H9 (cell line): ENCODE results near the gene NTSR2. TPM values are rescaled to one million over a fixed set of nuclear protein-coding genes. Genes with fewer than 3 reads are reported as not detected.

Experiments
- DNase-seq: peaks from one replicate; pipeline ENCODE4 v3.0.0-alpha.2; 2017
- H2AFZ ChIP-seq: one replicate; pipeline ENCODE4 v1.6.1; 2013; ENCODE audit warnings: mild to moderate bottlenecking, low read length, control low read depth, moderate library complexity
- H2AK5ac ChIP-seq: 2 replicates; pipeline ENCODE4 v1.6.1; 2013; ENCODE audit warnings: low read length, control low read depth, mixed read lengths; ENCODE audit not compliant: insufficient read length
- H2BK120ac ChIP-seq: one replicate; pipeline ENCODE4 v1.6.1; 2013; ENCODE audit warnings: low read depth, mild to moderate bottlenecking, low read length, control low read depth, inconsistent platforms; ENCODE audit not compliant: poor library complexity, severe bottlenecking
- H2BK12ac ChIP-seq: 2 replicates; pipeline ENCODE4 v1.6.1; 2013; ENCODE audit warnings: low read length, control low read depth, mixed read lengths, low read depth; ENCODE audit not compliant: insufficient read length
- H2BK15ac ChIP-seq: 2 replicates; pipeline ENCODE4 v1.6.1; 2013; ENCODE audit warnings: low read depth, low read length, control low read depth
- H2BK20ac ChIP-seq: one replicate; pipeline ENCODE4 v1.6.1; 2013; ENCODE audit warnings: low read depth, mild to moderate bottlenecking, low read length, control low read depth, inconsistent platforms; ENCODE audit not compliant: poor library complexity, severe bottlenecking
- H2BK5ac ChIP-seq: 2 replicates; pipeline ENCODE4 v1.6.1; 2013; ENCODE audit warnings: low read length, control low read depth, mixed read lengths; ENCODE audit not compliant: insufficient read length
- H3K14ac ChIP-seq: 2 replicates; pipeline ENCODE4 v1.6.1; 2013; ENCODE audit warnings: low read length, control low read depth; ENCODE audit not compliant: insufficient read depth
- H3K18ac ChIP-seq: 2 replicates; pipeline ENCODE4 v1.6.1; 2013; ENCODE audit warnings: low read depth, mild to moderate bottlenecking, mixed read lengths, low read length, control low read depth; ENCODE audit not compliant: insufficient read length
- H3K23ac ChIP-seq: 2 replicates; pipeline ENCODE4 v1.6.1; 2013; ENCODE audit warnings: low read length, control low read depth, mixed read lengths, low read depth; ENCODE audit not compliant: insufficient read length
- H3K23me2 ChIP-seq: 2 replicates; pipeline ENCODE4 v1.6.1; 2013; ENCODE audit warnings: low read depth, mild to moderate bottlenecking, mixed read lengths, low read length, control low read depth; ENCODE audit not compliant: insufficient read length, poor library complexity, severe bottlenecking
- H3K27ac ChIP-seq: 2 replicates; pipeline ENCODE4 v1.5.1; 2013; ENCODE audit warnings: low read length, control low read depth, mixed read lengths, low read depth; ENCODE audit not compliant: insufficient read length
- H3K27me3 ChIP-seq: 2 replicates; pipeline ENCODE4 v1.6.1; 2013; ENCODE audit warnings: low read length, control low read depth, inconsistent platforms; ENCODE audit not compliant: insufficient read depth
- H3K4ac ChIP-seq: 2 replicates; pipeline ENCODE4 v1.6.1; 2013; ENCODE audit warnings: low read depth, mild to moderate bottlenecking, control low read depth, inconsistent platforms, low read length, moderate library complexity
- H3K4me1 ChIP-seq: 2 replicates; pipeline ENCODE4 v1.6.1; 2013; ENCODE audit warnings: low read length, control low read depth, inconsistent platforms; ENCODE audit not compliant: insufficient read depth
- H3K4me2 ChIP-seq: 2 replicates; pipeline ENCODE4 v1.6.1; 2013; ENCODE audit warnings: low read length, control low read depth, mixed read lengths; ENCODE audit not compliant: insufficient read length, insufficient read depth
- H3K56ac ChIP-seq: 2 replicates; pipeline ENCODE4 v1.6.1; 2013; ENCODE audit warnings: low read depth, mild to moderate bottlenecking, mixed read lengths, low read length, control low read depth; ENCODE audit not compliant: insufficient read length
- H3K79me1 ChIP-seq: 2 replicates; pipeline ENCODE4 v1.6.1; 2013; ENCODE audit warnings: low read depth, mild to moderate bottlenecking, moderate library complexity, low read length, control low read depth, inconsistent platforms; ENCODE audit not compliant: insufficient read depth, poor library complexity, severe bottlenecking
- H3K79me2 ChIP-seq: 2 replicates; pipeline ENCODE4 v1.6.1; 2013; ENCODE audit warnings: low read length, control low read depth, inconsistent platforms; ENCODE audit not compliant: insufficient read depth
- H3K9ac ChIP-seq: 2 replicates; pipeline ENCODE4 v1.6.1; 2013; ENCODE audit warnings: low read length, control low read depth, mixed read lengths; ENCODE audit not compliant: insufficient read length; ENCODE audit errors: extremely low read depth
- H3K9me3 ChIP-seq: one replicate; pipeline ENCODE4 v1.6.1; 2013; ENCODE audit warnings: low read depth, low read length, inconsistent platforms; ENCODE audit not compliant: control insufficient read depth
- H3T11ph ChIP-seq: one replicate; pipeline ENCODE4 v1.6.1; 2013; ENCODE audit warnings: mild to moderate bottlenecking, low read length, control low read depth, inconsistent platforms
- H4K20me1 ChIP-seq: one replicate; pipeline ENCODE4 v1.6.1; 2013; ENCODE audit not compliant: control insufficient read depth, insufficient read length, insufficient read depth
- H4K5ac ChIP-seq: 2 replicates; pipeline ENCODE4 v1.6.1; 2013; ENCODE audit warnings: low read depth, mild to moderate bottlenecking, mixed read lengths, low read length, control low read depth; ENCODE audit not compliant: insufficient read length
- H4K8ac ChIP-seq: replicated peaks from 2 replicates; pipeline ENCODE4 v1.6.1; 2013; ENCODE audit warnings: low read length, control low read depth, mixed read lengths, low read depth; ENCODE audit not compliant: insufficient read length
- H4K91ac ChIP-seq: 2 replicates; pipeline ENCODE4 v1.6.1; 2013; ENCODE audit warnings: low read depth, mild to moderate bottlenecking, moderate library complexity, mixed read lengths, low read length, control low read depth; ENCODE audit not compliant: insufficient read length
- H3K27ac Mint-ChIP-seq, 3 experiments: 2 replicates in 2 of 3; 3 replicates in 1 of 3; pipeline ENCODE4 v1.8.0; 2020 to 2021; ENCODE audit warnings: mixed read lengths in 3 of 3, mild to moderate bottlenecking in 1 of 3, moderate library complexity in 1 of 3
- H3K27me3 Mint-ChIP-seq: 2 replicates; pipeline ENCODE4 v1.8.0; 2021; ENCODE audit warnings: low read depth, mild to moderate bottlenecking, moderate library complexity, mixed read lengths
- H3K36me3 Mint-ChIP-seq, 3 experiments: 2 replicates in 2 of 3; 3 replicates in 1 of 3; pipeline ENCODE4 v1.8.0; 2020 to 2021; ENCODE audit warnings: low read depth in 3 of 3, mixed read lengths in 3 of 3; ENCODE audit not compliant: insufficient read depth in 1 of 3
- H3K4me1 Mint-ChIP-seq, 2 experiments: 2 replicates each; pipeline ENCODE4 v1.8.0; 2020; ENCODE audit warnings: mixed read lengths in 2 of 2
- H3K4me3 Mint-ChIP-seq, 2 experiments: 2 replicates in 1 of 2; 3 replicates in 1 of 2; pipeline ENCODE4 v1.8.0; 2020 to 2021; ENCODE audit warnings: mild to moderate bottlenecking in 2 of 2, mixed read lengths in 2 of 2, moderate library complexity in 1 of 2
- H3K9me3 Mint-ChIP-seq, 2 experiments: 2 replicates in 1 of 2; 3 replicates in 1 of 2; pipeline ENCODE4 v1.8.0; 2020; ENCODE audit warnings: mild to moderate bottlenecking in 2 of 2, mixed read lengths in 2 of 2, moderate library complexity in 1 of 2
- CTCF ChIP-seq: fragments of 200-600 bp; sonication (generic); conservative IDR thresholded peaks from 3 replicates; pipeline ENCODE4 v1.8.0; 2021; ENCODE audit warnings: antibody characterized with exemption, mild to moderate bottlenecking
- WGBS: extraction: QIAGEN DNeasy Blood & Tissue Kit; methylation state at CpG from one replicate; pipeline ENCODE4 v1.1.7; 2013; ENCODE audit warnings: missing lambda C conversion rate, low lambda C conversion rate, mixed read lengths; ENCODE audit not compliant: insufficient read length; ENCODE audit errors: extremely low coverage; 5-methylcytosine and 5-hydroxymethylcytosine counted together
- total RNA-seq: library from RNA; stranded (reverse); gene quantifications from 2 replicates; pipeline ENCODE4 v1.2.1, GENCODE V29; 2021

NTSR2 gene
- total RNA-seq, 1 experiment from 2014 or later: not detected

- H3K9me3 Mint-ChIP-seq: no peaks in the 10 kb centered on the region
- H2AK5ac ChIP-seq: no peak overlapping the region
- no peaks in the 10 kb centered on the region for H3K4me1 ChIP-seq
- H3K79me1 ChIP-seq: no peaks in the 10 kb centered on the region
- H3K27ac ChIP-seq: no peak overlapping the region
- H3K27me3 ChIP-seq: no peaks in the 10 kb centered on the region
- no peak overlapping the region for H3K14ac ChIP-seq
- peaks cover 8 to 10% of the 10 kb centered on the region in 2 experiments for H3K4me1 Mint-ChIP-seq
- H2BK5ac ChIP-seq: no peak overlapping the region
- no peak overlapping the region for H2AFZ ChIP-seq
- H3K9me3 ChIP-seq: no peaks in the 10 kb centered on the region
- no peak overlapping the region for H3K18ac ChIP-seq
- no peak overlapping the region for H2BK12ac ChIP-seq
- H3K36me3 Mint-ChIP-seq: no peaks in the 10 kb centered on the region; a peak in 2 of 7 replicates
- H3K27ac Mint-ChIP-seq: no peak overlapping the region
- no peak overlapping the region for H4K91ac ChIP-seq
- no peaks in the 10 kb centered on the region for H3K23me2 ChIP-seq
- no peak overlapping the region for H3K4me2 ChIP-seq
- H4K20me1 ChIP-seq: no peaks in the 10 kb centered on the region
- H2BK15ac ChIP-seq: no peak overlapping the region
- no peak overlapping the region for H4K5ac ChIP-seq
- H3T11ph ChIP-seq: no peak overlapping the region
- H3K27me3 Mint-ChIP-seq: peaks cover 4% of the 10 kb centered on the region; the same call in 1 of the 2 replicates
- no peak overlapping the region for H4K8ac ChIP-seq
- H3K79me2 ChIP-seq: no peaks in the 10 kb centered on the region
- WGBS: no CpG with 5 or more reads among the region's 5 CpGs
- no peak for DNase-seq
- no peak overlapping the region for H3K9ac ChIP-seq
- H3K4ac ChIP-seq: no peak overlapping the region
- no peak overlapping the region for H3K56ac ChIP-seq
- H2BK20ac ChIP-seq: no peak overlapping the region
- TF ChIP-seq CTCF: no peak
- no peak overlapping the region for H3K4me3 Mint-ChIP-seq
- no peak overlapping the region for H3K23ac ChIP-seq
- H2BK120ac ChIP-seq: no peak overlapping the region
Measured at GRCh38 chr2:11718606-11719005, 48.6 kb upstream of the NTSR2 start.
